ENCODE measurements around the gene RAB10.
A peak's percentile ranks its signal among the peaks of the same experiment; 100 is the strongest.
"Not testable (repeated sequence)": the region's sequence is repeated elsewhere in the genome, so short reads cannot be mapped to it uniquely, and the experiment has no call there.

Gene RAB10

DNA sequence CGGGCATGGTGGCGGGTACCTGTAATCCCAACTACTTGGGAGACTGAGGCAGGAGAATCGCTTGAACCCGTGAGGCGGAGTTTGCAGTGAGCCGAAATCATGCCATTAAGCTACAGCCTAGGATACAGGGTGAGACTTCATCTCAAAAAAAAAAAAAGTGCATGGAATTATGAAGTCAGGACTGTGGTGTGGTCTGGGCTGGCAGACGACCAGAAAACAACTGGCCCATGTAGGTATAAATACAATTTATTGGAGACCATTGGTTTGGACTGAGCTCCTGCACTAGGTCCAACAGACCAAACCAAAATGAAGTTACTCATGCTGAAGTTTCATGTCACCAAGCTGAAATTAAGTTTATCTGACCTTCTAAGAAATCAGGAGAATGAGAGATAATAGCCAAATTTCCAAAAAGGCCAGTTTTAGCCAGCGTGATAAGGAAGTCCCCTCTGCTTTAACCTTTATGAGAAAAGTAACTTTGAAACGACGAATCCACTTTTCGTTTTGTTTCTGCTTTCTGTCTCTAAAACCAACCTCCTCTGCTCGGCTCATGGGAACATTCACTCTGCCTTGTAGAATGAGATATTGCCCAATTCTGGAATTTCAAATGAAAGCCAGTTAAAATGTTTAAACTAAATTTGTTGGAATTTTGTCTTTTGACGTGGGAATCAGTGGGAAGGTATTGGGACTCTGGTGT, 17.7 kb upstream of the RAB10 start:
- no peak overlapping the region for H3K4me3 ChIP-seq (ENCODE audit: low read depth, low read length)
- no peak for DNase-seq (ENCODE audit: low read depth)
- TF ChIP-seq, protein P1, sequence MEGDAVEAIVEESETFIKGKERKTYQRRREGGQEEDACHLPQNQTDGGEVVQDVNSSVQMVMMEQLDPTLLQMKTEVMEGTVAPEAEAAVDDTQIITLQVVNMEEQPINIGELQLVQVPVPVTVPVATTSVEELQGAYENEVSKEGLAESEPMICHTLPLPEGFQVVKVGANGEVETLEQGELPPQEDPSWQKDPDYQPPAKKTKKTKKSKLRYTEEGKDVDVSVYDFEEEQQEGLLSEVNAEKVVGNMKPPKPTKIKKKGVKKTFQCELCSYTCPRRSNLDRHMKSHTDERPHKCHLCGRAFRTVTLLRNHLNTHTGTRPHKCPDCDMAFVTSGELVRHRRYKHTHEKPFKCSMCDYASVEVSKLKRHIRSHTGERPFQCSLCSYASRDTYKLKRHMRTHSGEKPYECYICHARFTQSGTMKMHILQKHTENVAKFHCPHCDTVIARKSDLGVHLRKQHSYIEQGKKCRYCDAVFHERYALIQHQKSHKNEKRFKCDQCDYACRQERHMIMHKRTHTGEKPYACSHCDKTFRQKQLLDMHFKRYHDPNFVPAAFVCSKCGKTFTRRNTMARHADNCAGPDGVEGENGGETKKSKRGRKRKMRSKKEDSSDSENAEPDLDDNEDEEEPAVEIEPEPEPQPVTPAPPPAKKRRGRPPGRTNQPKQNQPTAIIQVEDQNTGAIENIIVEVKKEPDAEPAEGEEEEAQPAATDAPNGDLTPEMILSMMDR (IDR thresholded peaks at IDR 0.05; ENCODE audit: low read depth, low read length, missing control alignments) = no peak

DNA sequence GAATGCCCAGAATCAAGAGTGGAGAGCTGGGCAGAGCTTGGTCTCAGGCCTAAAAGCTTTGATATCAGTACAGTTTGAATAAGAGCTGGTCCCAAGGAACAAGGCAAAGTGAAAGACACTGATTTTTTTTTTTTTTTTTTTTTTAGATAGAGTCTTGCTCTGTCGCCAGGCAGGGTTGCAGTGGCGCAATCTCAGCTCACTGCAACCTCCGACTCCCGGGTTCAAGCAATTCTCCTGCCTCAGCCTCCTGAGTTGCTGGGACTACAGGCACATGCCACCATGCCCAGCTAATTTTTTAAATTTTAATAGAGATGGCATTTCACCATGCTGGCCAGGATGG, 17.2 kb upstream of the RAB10 start:
- H3K4me3 ChIP-seq (ENCODE audit: low read depth, low read length); DNase-seq (ENCODE audit: low read depth): not testable (repeated sequence)

DNA sequence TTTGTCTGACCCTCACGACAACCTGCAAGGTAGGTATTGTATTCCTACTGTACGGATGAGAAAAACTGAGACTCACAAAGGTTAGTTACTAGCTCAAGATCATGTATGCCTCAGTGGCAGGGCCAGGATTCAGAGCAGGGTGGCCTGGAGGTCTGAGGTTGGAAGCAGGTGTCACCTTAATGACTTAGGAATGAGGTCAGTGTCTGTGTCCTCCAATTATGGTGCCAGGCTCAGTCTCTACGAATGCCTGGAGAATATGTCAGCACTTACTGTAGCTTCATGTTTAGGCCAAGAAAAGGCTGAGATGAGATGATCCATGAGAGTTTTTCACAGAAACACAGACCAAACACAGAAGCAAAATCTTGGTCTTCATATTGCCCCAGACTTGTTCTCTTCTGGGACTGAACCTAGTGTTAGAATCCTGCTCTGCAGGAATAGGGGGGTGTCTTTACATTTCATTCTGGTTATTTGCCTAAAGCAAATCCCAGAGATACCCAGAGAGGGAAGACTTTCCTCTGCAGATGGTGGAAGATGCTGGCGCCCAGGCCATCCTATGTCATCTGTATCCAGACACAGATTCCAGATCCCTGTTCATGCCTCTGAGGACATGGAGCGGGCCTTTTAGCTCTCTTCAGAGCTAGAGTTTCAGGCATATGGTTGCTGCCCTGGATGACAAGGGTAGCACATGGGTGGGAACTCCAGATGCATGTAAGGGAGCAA, 16.3 kb upstream of the RAB10 start:
- TF ChIP-seq, protein P1 (IDR thresholded peaks at IDR 0.05; ENCODE audit: low read depth, low read length, missing control alignments) = no peak
- H3K4me3 ChIP-seq (ENCODE audit: low read depth, low read length) = no peak overlapping the region
- DNase-seq (ENCODE audit: low read depth) = no peak

DNA sequence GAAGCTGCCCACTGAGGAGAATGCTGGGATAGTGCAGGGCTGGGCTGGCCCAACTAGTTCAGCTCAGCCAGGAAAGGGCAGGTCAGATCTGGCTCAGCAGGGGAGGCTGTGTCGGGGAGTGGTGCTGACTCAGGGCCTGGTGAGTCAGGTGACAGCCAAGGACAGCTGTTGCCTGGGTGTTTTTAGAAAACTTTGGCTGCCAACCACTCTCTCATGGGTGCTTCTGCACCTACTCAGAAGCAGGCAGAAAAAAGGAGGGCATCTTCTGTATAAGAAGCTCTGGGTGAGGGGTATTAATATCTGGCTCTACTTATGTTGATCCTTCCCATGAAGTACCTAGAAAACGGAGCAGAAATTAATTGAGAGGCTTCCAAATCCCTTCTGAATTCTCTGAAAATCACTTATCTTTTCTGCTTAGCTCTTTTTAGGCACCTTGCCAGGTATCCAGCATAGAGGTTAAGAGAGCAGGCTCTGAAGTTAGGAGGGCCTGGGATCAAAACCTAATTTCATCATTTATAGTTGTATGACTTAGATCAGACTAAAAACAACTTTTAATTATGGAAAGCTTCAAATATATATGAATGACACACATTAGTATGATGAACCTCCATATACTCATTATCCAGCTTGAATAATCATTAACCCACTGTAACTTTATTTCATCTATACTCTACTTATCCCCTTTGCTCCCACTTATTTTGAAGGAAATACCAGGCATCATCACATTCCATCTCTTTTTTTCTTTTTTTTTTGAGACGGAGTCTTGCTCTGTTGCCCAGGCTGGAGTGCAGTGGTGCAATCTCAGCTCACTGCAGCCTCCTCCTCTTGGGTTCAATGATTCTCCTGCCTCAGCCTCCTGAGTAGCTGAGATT, 15.5 kb upstream of the RAB10 start:
- TF ChIP-seq, protein P1 (IDR thresholded peaks at IDR 0.05; ENCODE audit: low read depth, low read length, missing control alignments) = no peak
- no peak for DNase-seq (ENCODE audit: low read depth)
- no peak overlapping the region for H3K4me3 ChIP-seq (ENCODE audit: low read depth, low read length)

DNA sequence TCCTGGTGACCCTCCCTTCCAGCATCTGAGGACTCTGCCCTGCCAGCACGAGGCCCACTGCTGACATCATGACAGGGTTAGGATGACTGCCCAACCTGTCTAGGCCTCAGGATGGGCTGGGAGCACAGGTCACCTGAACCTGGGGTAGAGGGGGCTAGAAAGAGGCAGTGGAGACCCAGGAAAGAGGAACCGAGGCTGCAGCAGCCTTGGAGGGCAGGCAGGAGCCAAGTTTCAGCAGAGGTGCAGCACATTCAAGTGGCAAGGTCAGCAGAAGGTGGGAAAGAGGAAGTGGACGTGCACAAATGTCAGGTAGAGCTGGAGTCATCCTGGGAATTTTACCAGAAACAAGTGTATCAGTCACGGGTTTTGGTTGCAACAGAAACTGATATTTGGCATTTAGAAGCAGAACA, 13.6 kb upstream of the RAB10 start:
- TF ChIP-seq, protein P1 (IDR thresholded peaks at IDR 0.05; ENCODE audit: low read depth, low read length, missing control alignments) = no peak
- no peak for DNase-seq (ENCODE audit: low read depth)
- no peak overlapping the region for H3K4me3 ChIP-seq (ENCODE audit: low read depth, low read length)

DNA sequence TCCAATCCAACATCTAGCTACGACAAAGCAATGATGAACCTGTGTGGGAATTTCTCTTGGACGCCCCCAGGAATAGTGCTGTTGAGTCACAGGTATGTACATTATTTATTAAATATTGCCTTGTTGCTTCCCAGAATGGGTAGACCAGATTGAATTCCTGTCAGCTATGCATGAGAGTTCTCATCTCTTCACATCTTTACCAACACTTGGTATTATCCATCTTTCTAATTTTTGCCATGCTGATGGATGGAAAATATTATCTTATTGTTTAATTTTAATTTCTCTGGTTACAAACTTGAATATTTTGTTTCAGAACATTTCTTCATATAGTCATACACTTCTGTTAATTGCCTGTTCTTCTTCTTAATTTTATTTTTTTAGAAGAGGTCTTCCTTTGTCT, 9.6 kb upstream of the RAB10 start:
- DNase-seq (ENCODE audit: low read depth) = no peak
- TF ChIP-seq, protein P1 (IDR thresholded peaks at IDR 0.05; ENCODE audit: low read depth, low read length, missing control alignments) = no peak

DNA sequence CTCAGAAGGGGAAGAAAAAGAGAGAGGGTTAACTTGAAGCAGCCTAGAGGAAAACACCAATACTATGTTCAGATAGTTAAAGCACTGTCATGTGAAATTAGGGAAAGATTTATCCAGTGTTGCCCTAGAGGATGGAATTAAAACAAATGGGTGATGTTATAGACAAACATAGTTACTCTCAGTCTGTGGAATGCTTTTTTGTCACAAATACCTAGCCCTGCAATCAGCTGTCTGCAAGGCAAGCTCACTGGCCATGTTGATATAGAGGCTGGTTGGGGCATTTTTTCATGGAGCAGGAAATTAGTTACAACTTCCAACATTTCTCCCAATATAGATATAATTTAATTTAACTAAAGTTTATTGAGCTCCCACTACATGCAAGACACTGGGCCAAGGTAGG, 8.4 kb upstream of the RAB10 start:
- no peak for DNase-seq (ENCODE audit: low read depth)
- TF ChIP-seq, protein P1 (IDR thresholded peaks at IDR 0.05; ENCODE audit: low read depth, low read length, missing control alignments) = no peak
- no peak overlapping the region for H3K4me3 ChIP-seq (ENCODE audit: low read depth, low read length)

More for the DNA sequence above, 9.6 kb upstream of the RAB10 start:
- H3K4me3 ChIP-seq (ENCODE audit: low read depth, low read length) = no peak overlapping the region

DNA sequence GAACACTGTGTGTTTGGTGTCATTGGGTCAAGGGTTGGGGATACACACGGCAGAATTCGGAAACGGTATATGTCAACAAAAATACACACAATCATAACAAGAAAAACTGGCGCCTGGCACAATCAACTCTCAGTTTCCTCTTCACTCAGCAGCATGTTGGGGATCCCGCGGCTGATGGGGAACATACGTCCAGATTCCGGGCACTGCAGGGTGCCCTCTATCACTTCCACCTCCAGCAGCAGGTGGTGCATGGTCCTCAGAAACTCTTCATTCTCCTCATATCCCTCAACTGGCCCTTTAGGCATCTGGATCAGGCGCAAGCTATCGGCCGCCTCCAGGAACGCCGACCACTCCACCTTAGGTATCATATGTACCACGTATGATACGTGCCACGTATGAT, 5.8 kb upstream of the RAB10 start:
- not testable (repeated sequence) for DNase-seq (ENCODE audit: low read depth); H3K4me3 ChIP-seq (ENCODE audit: low read depth, low read length)

DNA sequence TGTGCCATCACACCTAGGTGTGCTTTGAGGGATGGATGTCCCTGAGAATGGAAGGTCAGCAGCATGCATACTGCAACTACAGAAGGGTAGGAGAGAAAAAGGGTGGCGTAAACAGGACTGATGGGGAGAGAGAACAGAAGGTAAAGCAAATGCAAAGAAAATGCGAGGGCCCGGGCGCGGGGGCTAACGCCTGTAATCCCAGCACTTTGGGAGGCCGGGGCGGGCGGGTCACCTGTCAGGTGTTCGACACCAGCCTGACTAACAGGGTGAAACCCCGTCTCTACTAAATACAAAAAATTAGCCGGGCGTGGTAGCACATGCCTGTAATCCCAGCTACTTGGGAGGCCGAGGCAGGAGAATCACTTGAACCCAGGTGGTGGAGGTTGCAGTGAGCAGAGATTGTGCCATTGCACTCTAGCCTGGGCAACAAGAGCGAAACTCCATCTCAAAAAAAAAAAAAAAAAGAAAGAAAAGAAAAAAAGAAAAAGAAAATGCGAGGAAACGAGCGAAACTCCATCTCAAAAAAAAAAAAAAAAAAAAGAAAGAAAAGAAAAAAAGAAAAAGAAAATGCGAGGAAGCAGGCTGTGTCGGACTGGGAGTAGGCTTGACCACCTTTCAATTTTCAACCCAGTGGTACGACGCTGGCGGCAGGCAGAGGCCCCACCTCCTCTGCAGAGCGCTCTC, 1.2 kb upstream of the RAB10 start:
- peak overlapping the region; percentile 62 for H3K4me3 ChIP-seq (ENCODE audit: low read depth, low read length)
- not testable (repeated sequence) for DNase-seq (ENCODE audit: low read depth)

Measured in GM12864 (cell line).